Activated naive CD4-positive, alpha-beta T cell treated with Interleukin-2 at 50 U/mL for 16 hours (primary cell): ENCODE results near the gene RPS5.
"Not testable (repeated sequence)": the region's sequence is repeated elsewhere in the genome, so short reads cannot be mapped to it uniquely, and the experiment has no call there.

Source experiments
- DNase-seq: peaks from one replicate; pipeline ENCODE4 v3.0.0-alpha.2; 2020

RPS5 gene

DNA sequence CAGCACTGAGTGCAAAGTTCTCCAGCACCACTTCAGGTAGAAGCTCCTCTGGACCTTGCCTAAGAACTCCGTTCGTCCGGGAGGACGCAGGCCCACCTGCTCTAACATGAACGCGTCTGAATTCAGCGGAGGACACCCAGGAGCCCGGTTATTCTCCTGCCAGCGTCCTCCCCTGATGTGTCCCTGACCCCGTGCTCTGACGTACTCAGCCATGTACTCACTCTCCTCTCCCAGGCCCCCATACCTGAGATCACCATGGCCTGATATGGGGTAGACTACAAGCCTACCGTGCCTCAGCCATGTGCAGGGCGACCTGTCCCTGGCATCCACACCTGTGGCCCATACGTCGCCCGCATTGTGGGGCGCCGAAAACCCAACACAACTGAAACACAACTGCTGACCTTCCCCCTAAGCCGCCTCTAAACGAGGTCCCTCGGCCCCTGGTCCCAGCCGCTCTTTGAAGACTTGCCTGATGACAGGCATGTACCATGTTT lies 20.6 kb downstream of the RPS5 start:
- no peak for DNase-seq

DNA sequence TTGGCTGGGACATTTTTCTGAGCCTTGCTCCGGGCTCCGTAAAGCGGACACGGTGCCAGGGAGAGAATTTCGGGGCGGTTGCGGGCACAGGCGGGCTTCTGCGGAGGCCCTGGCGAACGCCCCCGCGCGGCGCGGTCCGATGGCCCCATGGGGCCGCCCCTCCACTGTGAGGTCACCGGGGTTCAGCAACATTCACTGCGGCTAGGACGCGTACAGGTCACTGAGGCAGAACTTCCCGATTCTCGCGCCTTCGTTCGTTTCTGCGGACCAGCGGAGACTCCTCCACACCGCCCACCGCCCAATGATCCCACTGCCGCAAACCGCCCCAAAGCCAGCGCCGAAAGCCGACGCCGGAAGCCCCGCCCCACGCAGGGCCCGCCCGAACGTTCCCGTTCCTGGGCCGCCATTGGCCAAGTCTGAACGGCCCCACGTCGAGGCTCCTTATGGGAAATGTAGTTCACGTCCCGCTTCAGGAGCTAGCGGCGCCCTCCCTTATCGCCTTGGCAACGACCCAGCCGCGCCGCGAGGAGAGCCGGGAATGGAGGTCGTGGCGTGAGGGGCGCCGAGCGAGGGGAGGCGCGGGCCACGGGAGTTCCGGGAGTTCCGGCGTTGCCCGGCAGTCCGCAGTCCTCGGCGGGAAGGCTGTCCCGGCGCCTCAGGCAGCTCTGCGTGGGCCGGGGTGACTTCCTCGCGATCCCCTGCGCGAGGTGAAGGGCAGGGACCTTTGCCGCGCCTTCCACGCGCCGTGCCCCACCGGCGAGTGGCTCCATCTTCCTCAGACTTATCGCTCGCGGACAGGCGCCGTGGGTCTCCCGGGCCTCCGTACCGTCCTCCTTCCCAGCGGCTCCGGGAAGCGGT lies 21.3 kb downstream of the RPS5 start, which contains the start of gene ZNF584:
ZNF584 (plus strand) TSS at position 498 of the 858 bp plus-strand sequence. CDS start 499 bp downstream, outside the sequence.
- peak; percentile 95 for DNase-seq

DNA sequence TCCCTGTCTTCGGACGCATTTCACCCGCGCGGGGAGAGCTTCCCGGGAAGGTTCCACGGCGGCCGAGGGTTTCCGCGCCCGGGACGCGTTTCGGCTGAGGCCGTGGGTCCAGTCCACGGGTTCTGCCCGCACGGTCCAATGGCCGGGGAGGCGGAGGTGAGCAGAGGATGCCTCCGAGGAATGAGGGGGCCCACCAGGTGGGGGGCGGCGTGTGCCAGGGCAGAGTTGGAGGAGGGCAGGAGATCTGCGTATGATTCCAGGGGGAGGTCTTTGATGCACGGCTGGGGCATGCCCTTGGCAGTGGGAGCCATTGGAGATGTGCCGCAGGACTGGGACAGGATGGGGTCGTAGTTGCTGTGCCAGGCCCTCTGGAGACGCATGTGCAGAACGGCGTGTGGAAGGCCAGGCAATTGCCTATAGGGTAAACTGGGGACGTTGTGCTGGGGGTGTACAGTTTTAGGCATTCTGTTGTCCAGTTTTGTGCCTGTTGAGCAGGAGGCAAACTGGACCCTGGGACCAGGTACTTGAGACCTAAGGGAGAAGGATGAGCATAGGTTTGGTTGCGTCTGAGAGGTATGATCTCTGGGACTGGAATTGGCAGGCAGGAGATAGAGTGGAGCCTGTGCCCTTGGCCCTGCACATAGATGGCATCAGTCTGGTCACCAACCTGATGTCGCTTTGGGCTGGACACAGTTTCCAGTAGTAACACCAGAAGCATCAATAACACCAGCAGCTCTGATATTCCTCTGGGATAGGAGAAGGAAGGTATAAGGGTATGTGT lies 22.1 kb downstream of the RPS5 start:
- DNase-seq: no peak

DNA sequence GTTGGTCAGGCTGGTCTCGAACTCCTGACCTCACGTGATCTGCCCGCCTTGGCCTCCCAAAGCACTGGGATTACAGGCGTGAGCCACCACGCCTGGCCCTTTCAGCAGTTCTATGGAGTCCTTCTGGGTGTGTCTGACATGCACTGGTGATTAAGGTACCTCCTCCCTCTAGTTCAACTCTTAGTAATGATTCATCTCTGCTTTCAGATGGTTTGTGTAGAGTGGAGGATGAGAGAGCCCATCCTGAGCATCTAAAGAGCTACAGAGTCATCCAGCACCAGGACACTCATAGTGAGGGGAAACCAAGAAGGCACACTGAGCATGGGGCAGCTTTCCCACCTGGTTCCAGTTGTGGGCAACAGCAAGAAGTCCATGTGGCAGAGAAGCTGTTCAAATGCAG lies 29.5 kb downstream of the RPS5 start:
- no peak for DNase-seq

DNA sequence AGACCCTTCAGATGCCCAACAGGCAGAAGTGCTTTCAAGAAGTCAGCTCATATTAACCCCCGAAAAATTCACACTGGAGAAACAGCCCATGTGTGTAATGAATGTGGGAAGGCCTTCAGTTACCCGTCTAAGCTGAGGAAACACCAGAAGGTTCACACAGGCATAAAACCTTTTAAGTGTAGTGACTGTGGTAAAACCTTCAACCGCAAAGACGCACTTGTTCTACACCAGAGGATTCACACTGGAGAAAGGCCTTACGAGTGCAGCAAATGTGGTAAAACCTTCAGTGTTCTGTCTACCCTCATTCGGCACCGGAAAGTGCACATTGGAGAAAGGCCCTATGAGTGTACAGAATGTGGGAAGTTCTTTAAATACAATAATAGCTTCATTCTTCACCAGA lies 30.0 kb downstream of the RPS5 start:
- no peak for DNase-seq

DNA sequence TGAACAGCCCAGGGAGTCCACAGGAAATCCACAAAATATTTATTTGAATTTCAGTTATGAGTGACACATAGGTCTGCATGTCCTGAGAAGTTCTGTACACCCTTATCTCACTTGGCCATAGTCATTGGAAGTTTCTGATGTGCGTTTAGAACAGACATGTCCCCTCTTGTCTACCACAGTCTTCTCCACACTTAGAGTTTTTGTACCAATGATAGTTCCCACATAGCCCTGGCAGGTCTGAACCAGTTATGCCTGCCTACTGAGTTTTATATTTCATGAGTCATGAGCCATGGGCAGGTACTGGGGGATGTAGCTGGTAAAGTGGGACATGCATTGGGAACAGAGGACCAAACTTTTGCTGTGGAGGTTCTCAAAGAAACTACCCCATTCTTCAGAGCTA lies 41.5 kb downstream of the RPS5 start:
- no peak for DNase-seq

DNA sequence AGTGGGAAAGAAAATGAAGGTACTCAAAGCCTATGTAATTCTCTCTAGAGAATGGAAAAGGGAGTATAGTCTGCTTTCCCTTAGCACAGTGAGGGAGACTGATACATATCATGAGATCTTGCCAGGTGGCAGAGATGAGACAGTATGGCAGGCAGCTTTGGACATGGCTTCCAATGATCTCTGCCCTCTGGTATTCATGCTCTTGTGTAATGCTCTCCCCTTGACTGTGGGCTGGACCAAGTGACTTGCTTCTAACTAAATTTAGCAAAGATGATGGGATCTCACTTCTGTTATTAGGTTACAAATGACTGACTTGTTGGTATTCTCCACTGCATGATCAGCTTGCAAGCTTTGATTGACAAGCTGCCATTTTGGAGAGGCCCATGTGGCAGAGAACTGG lies 42.7 kb downstream of the RPS5 start:
- no peak for DNase-seq

DNA sequence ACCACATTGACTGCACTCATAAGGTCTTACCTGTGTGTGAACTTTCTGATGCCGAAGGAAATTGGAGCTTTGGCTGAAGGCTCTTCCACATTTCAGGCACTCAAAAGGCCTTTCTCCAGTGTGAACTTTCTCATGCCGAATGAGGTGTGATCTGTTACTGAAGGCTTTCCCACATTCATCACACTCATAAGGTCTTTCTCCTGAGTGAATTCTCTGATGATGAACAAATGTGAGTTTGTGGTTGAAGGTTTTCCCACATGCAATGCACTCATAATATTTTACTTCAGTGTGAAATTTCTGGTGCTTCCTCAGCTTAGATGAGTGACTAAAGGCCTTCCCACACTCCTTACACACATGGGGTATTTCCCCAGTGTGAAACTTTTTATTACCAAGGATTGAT lies 47.1 kb downstream of the RPS5 start:
- no peak for DNase-seq

DNA sequence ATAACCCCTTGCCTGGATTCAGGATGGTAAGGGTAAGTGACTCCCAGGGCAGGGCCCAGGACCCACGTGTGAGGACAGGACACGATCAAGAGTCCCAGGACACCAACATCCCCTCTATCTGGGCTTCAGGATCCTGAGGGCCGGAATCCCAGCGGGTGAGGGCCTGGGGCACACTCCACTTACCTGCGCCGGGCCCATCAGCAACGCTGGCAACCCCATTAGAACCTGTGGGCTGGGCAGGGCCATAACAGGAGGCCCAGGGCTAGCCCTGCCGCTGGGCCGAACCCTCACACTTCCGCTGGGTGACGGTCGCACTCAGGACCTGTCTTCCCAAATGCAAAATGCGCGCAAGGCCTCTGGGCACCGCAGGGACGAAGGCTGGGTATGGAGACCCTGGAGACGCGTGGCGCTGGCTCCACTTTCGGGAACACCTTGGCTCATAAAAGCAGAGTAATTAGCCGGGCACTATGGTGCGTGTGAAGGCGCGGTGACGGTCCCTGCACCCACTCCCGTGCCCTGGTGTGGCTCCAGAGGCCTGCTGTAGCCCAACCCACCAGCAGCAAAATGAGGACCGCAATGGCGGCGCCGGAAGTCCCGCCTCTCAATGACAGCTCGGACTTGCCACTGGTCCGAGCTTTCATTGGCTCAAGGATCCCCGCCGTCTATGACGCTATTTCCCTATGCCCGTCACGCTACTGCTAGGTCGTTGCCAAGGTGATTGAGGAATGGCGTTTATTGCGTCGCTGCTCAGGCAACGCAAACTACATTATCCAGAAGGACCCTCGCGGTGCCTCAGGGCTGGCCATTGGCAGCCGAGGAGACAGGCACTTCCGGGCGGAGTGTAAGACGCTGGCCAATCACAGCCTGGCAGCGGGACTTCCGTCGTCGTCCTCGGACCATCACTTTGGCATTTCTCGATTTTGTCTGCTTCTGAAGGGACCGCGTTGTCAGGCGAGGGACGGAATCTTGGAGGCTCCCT lies 52.8 kb downstream of the RPS5 start, which contains the start of gene ZNF132:
ZNF132 (minus strand) TSS at position 578 of the 979 bp plus-strand sequence; CDS start at position 246, 332 bp downstream.
- peak; percentile 96 for DNase-seq

DNA sequence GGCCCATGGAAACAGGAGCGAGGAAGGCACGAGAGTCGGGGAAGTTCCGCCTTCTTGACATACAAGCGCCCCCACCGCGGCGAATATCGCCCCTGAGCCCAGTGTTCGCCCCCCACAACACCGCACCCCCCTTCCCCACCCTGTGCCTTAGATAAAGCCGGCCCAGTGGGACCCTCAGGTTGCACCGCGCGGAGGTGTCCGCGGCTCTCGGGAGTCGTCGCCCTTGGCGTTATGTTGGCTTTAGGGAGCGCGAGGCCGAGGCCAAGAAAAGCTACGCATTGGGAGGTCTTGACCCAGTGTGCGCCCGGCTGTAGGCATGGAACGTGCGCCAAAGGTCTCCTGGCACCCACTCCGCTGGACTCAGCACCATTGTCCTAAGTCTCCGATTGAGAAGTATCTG lies 53.5 kb downstream of the RPS5 start:
- DNase-seq: no peak

DNA sequence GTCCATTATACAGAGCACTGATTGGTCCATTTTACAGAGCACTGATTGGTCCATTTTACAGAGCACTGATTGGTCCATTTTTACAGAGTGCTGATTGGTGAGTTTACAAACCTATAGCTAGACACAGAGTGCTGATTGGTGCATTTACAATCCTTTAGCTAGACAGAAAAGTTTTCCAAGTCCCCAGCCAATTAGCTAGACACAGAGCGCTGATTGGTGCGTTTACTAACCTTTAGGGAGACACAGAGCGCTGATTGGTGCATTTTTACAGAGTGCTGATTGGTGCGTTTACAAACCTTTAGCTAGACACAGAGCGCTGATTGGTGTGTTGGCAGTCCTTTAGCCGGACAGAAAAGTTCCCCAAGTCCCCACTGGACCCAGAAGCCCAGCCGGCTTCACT lies 55.9 kb downstream of the RPS5 start:
- not testable (repeated sequence) for DNase-seq
